Muscle layer of colon (tissue), 2 donors: ENCODE results near the gene FRAS1.
"Not testable (repeated sequence)": the region's sequence is repeated elsewhere in the genome, so short reads cannot be mapped to it uniquely, and the experiment has no call there.

Source experiments
- H3K27ac ChIP-seq: one replicate; pipeline ENCODE4 v1.7.0; 2013; ENCODE audit warnings: low read depth, mild to moderate bottlenecking, low read length, moderate library complexity
- H3K27me3 ChIP-seq, 2 donors: one replicate each; pipeline ENCODE4 v1.7.0; 2013; ENCODE audit warnings: low read length in 2 of 2, mild to moderate bottlenecking in 2 of 2; ENCODE audit not compliant: insufficient read depth in 2 of 2, control insufficient read depth in 1 of 2
- H3K36me3 ChIP-seq: one replicate; pipeline ENCODE4 v1.7.0; 2013; ENCODE audit warnings: mild to moderate bottlenecking, low read length; ENCODE audit not compliant: insufficient read depth
- H3K4me1 ChIP-seq: one replicate; pipeline ENCODE4 v1.7.0; 2013; ENCODE audit warnings: mild to moderate bottlenecking, low read length; ENCODE audit not compliant: insufficient read depth
- H3K4me3 ChIP-seq, 2 donors: one replicate each; pipeline ENCODE4 v1.7.0; 2013; ENCODE audit warnings: low read length in 2 of 2, low read depth in 1 of 2, mild to moderate bottlenecking in 1 of 2, moderate library complexity in 1 of 2
- H3K9ac ChIP-seq: one replicate; pipeline ENCODE4 v1.7.0; 2013; ENCODE audit warnings: low read length
- H3K9me3 ChIP-seq: one replicate; pipeline ENCODE4 v1.7.0; 2013; ENCODE audit warnings: mild to moderate bottlenecking, low read length
- donor health status: abdominal sarcoma.
- donor health status: Adenocarcinoma of cecum.

FRAS1 gene

DNA sequence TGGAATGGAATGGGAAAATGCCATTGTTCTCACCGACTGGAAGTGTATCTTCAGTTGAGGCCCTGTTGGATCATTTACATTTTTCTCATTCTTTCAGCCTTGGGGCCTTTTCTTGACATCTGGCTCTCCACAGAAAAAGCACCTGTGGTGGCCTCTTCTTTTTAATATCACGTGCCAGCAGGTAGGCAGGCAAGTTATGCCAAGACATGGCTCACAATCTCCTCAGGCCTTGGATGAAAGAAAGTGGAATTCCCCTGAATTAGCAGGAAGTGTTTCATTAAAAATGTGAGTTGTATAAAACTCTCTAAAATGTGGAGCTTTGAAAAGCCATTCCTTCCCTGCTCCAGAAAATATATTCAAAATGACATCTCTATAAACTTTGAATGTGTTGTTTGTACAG is 122.1 kb downstream of the FRAS1 start:
- Histone ChIP-seq H3K36me3 (no peaks in the 10 kb centered on the region), H3K4me1 (no peaks in the 10 kb centered on the region), H3K27ac (no peak overlapping the region), H3K9ac (no peak overlapping the region), H3K4me3 (no peak overlapping the region), H3K27me3 (no peaks in the 10 kb centered on the region), H3K9me3 (no peaks in the 10 kb centered on the region)

DNA sequence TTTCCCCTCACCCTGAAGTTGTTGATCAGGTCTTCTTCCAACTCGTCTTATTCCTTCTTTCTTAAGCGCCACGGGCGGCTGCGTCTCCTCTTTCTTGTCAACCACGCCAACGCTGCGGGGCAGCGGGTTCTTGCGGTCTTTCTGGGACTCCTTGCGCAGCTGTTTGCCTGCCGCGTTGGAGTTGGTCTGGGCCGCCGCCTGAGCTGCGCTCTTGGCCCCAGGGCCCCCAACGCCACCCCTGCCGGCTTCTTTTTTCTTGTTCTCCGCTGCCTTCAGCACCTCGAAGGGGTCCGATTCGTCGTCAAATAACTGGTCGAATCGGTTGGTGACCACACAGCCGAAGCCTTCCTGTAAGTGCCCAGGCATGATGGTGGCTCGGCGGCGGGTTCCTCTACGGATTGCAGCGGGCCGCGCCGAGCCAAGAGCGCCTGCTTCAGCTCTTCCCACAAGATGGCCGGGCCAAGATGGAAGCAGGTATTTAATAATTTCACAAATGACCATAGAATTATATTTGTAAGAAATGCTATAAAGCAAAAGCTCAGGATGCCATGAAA is 124.6 kb downstream of the FRAS1 start:
- H3K4me1 ChIP-seq, H3K27me3 ChIP-seq, H3K4me3 ChIP-seq, H3K9me3 ChIP-seq, H3K9ac ChIP-seq, H3K36me3 ChIP-seq, H3K27ac ChIP-seq: not testable (repeated sequence)

DNA sequence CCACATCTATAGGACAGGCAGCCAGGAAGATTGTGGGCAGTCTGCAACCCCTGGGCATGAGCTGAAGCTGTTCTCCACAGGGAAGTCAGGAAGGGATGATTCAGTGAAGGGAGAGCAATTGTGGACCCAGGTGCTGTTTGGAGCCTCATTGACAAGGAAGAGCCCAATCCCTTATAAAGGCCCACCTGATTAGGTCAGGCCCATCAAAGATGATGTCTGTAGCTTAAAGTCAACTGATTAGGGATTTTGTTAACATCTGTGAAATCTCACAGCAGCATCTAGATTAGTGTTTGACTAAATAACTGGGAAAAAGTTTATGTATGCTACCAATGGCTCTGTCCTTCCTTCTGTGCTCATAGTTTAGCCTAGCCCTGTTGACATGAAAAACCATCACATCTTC is 127.5 kb downstream of the FRAS1 start:
- no peak overlapping the region for H3K27ac ChIP-seq
- no peak overlapping the region for H3K9ac ChIP-seq
- no peaks in the 10 kb centered on the region for H3K9me3 ChIP-seq
- H3K4me1 ChIP-seq = no peaks in the 10 kb centered on the region
- H3K27me3 ChIP-seq = no peaks in the 10 kb centered on the region
- H3K4me3 ChIP-seq = no peak overlapping the region
- H3K36me3 ChIP-seq = no peaks in the 10 kb centered on the region

DNA sequence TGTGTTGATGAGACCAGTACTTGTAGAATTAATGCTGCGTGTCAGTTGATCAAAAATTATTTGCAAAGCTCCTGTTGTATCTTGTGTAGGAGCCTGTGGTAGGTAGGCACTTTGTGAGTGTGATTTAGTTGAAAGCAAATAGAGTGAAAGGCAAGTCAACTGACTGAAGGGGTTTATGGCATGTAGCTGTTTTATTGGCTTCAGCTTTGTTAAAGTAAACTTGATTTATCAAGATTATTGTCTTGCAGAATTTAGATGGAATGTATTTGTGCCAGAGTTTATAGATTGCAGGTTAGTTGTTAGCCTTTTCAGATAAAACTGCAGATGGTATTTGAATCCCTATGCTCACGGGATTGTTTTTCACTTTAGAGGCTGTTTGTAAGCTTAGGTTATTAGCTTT is 128.0 kb downstream of the FRAS1 start:
- Histone ChIP-seq H3K9me3 (no peaks in the 10 kb centered on the region), H3K27me3 (no peaks in the 10 kb centered on the region), H3K9ac (no peak overlapping the region), H3K27ac (no peak overlapping the region), H3K4me1 (no peaks in the 10 kb centered on the region), H3K4me3 (no peak overlapping the region), H3K36me3 (no peaks in the 10 kb centered on the region)

DNA sequence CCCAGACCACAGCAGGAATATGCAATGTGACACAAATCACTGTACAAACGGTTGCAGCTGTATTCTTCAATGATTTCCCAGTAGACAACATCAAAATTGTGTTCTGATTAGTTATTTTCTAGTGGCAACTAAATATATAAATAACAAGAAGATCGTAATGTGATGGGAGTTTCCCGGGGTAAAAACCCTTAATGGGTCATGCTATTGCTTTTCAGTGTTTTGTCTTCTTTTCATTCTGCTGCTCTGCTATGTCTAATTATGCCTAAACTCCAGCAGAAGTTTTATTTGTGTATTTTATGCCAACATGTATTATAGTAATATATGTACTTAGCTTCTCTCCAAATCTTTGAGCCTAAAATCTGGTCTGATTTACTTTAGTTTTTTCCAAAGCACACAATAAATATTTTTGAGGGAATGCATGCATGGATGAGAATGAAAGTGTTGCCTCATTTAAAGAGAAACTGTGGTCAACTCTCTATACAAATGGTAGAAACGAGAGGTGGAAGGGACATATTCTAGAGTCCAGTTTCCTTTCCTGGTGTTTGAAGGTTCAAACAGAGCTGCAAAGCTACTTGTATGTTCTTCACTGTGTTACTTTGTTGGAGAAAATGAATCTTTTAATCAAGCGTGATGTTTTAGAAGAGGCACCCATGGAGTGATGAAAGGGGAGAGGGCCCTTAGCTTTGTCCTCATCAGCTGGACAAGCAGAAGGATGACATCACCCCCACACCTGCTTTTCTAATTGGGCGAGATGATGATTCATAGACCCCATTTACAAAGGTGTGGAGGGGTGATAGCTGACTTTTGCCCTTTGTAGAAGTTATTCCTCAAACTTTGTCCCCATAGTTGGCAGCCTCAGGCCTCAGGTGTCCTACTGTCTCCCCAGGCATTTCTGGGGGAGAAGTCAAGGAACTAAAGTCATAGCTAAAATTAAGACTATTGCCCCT is 129.7 kb downstream of the FRAS1 start:
- Histone ChIP-seq H3K9ac (no peak overlapping the region), H3K27me3 (no peaks in the 10 kb centered on the region), H3K4me1 (no peaks in the 10 kb centered on the region), H3K4me3 (no peak overlapping the region), H3K36me3 (no peaks in the 10 kb centered on the region), H3K27ac (no peak overlapping the region), H3K9me3 (no peaks in the 10 kb centered on the region)

DNA sequence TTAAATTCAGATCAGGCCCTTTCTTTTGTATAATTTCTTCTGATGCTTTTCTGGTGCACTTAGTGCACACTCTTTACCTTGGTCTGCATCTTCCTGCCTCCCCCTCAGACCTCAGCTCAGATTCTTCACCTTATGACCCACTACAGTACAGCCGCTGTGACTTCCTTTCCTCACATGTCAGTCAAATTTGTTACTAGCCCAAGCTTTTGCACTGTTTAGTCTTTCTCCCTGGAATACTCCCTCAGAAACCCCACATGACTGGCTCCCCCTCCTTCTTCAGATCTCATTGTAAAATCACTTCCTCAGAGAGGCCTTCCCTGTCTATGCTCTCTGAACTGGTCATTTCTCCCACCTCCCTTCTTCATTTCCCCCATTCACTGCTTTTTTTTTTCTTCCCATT is 132.9 kb downstream of the FRAS1 start:
- H3K36me3 ChIP-seq = no peaks in the 10 kb centered on the region
- H3K4me1 ChIP-seq = no peaks in the 10 kb centered on the region
- H3K27me3 ChIP-seq = no peaks in the 10 kb centered on the region
- H3K4me3 ChIP-seq = no peak overlapping the region
- H3K9ac ChIP-seq = no peak overlapping the region
- H3K9me3 ChIP-seq = no peaks in the 10 kb centered on the region
- no peak overlapping the region for H3K27ac ChIP-seq

DNA sequence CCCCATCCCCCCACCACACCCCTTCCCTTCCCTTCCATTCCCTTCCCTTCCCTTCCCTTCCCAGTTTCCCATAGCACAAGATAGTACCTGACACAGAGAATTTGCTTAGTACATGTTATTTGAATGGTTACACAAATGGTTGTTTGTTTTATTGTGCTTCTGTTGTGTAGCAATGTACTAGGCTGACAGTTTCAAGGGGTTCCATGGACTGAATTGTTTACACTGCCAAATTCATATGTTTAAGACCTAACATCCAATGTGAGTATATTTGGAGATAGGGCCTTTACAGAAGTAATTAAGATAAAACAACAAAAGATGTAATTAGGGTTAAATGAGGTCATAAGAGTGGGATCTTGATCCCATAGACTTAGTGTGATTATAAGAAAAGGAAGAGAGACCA is 133.5 kb downstream of the FRAS1 start:
- H3K27me3 ChIP-seq = no peaks in the 10 kb centered on the region
- H3K4me1 ChIP-seq = no peaks in the 10 kb centered on the region
- no peak overlapping the region for H3K27ac ChIP-seq
- no peak overlapping the region for H3K4me3 ChIP-seq
- H3K36me3 ChIP-seq = no peaks in the 10 kb centered on the region
- no peaks in the 10 kb centered on the region for H3K9me3 ChIP-seq
- no peak overlapping the region for H3K9ac ChIP-seq

DNA sequence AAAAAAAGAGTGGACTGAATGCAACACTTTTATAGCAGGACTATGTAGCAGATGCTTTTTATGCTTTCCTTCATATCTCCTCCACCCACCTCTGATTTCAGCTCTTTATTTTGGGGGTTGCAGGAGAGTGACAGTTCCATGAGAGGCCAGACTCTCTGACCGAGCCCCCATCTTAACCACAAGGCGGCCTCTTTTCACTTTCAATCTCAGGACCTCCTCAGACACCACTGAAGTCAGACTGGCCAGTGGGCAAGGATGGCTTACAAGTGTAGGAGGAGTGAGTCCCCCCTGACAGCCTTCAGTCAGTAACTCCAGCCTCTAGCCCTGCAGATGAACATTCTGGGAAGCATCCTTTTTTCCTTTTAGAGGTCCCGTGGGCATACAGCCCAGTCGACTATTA is 140.8 kb downstream of the FRAS1 start:
- Histone ChIP-seq H3K4me3 (no peak overlapping the region), H3K36me3 (no peaks in the 10 kb centered on the region), H3K27ac (no peak overlapping the region), H3K27me3 (no peaks in the 10 kb centered on the region), H3K4me1 (no peaks in the 10 kb centered on the region), H3K9ac (no peak overlapping the region), H3K9me3 (no peaks in the 10 kb centered on the region)

DNA sequence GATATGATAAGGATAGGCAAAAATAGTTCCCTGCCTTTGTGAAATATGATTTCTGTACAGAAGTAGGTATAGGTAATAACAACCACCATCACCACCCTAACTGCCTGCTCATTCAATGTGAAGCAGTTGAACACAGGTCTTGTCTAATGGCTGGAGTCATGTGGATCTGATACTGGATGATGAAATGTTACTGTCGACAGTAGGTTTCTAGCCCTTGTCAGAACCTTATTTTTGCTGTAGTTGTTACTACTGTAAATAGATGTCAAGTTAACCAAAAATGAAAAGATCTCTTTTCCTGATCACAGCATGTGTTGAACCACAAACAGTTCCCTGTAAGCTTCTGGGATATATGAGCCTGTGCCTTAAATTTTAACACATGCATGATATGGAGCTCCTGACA is 142.9 kb downstream of the FRAS1 start:
- Histone ChIP-seq H3K9me3 (no peaks in the 10 kb centered on the region), H3K27me3 (no peaks in the 10 kb centered on the region), H3K27ac (no peak overlapping the region), H3K4me3 (no peak overlapping the region), H3K9ac (no peak overlapping the region), H3K4me1 (no peaks in the 10 kb centered on the region), H3K36me3 (no peaks in the 10 kb centered on the region)

DNA sequence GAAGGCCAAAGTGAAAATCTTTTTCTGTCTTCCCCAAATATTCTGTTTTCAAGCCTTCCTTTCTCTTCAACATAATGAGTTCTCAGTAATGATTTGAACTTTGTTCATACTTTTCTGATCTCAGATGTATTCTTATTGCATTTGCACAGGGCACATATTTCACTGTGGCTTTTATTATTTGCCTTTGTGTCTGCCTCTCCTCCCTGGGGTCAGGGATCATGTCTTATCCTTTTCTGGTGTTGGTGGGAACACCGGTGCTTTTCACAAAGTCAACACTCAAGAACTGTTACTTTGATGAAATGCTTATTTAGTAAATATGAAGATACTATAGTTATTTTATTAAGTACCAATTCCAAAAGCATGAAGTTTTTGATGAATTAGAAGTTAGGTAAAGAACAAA is 143.8 kb downstream of the FRAS1 start:
- Histone ChIP-seq H3K27ac (no peak overlapping the region), H3K36me3 (no peaks in the 10 kb centered on the region), H3K4me1 (no peaks in the 10 kb centered on the region), H3K9me3 (no peaks in the 10 kb centered on the region), H3K27me3 (no peaks in the 10 kb centered on the region), H3K9ac (no peak overlapping the region), H3K4me3 (no peak overlapping the region)

DNA sequence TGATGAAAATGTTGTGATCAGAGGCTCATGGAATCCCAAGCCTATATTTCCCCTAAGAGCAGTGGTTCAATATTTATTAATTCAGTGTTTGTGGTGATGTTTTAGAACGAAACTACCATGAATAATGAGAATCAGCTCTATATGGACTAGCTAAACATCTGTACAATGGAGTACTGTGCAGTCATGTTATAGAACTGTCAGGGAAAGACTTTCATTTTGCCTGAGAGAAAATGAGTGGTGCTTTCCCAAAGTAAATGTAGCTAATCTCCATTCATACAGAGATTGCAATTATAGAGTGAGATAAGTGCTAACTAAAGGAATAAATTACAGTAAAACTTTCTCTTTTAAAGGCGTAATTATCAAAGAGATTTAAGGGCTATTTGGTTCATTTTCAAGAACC is 147.1 kb downstream of the FRAS1 start:
- Histone ChIP-seq H3K9me3 (no peaks in the 10 kb centered on the region), H3K27me3 (no peaks in the 10 kb centered on the region), H3K9ac (no peak overlapping the region), H3K36me3 (no peaks in the 10 kb centered on the region), H3K27ac (no peak overlapping the region), H3K4me1 (no peaks in the 10 kb centered on the region), H3K4me3 (no peak overlapping the region)

DNA sequence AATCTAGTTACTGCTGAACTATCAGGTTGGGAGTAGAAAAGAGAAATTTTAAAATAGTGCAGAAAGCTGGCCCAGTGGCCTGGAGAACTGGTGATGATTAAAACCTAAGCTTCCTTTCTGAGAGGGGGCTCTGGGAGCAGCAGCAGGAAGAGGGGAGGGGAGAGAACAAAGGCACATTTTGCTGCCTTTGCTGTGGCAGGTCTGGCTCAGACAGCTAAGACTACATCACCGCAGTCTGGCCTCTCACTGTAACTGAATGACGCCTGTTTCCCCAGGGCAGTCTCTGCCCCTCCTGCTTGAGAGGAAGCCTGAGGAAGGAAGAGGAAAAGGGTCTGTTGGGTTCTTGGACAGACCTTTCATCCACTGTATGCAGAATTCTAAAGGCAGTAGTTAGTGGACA is 148.5 kb downstream of the FRAS1 start:
- H3K4me1 ChIP-seq = no peaks in the 10 kb centered on the region
- H3K9ac ChIP-seq = no peak overlapping the region
- no peaks in the 10 kb centered on the region for H3K27me3 ChIP-seq
- no peak overlapping the region for H3K4me3 ChIP-seq
- no peak overlapping the region for H3K27ac ChIP-seq
- no peaks in the 10 kb centered on the region for H3K36me3 ChIP-seq
- H3K9me3 ChIP-seq = no peaks in the 10 kb centered on the region
